WTC11 (cell line): Measurements from ENCODE around the gene CCM2.

Experiments
- CREM ChIP-seq: sonication (generic); formaldehyde crosslinking; IDR thresholded peaks from 2 replicates; pipeline ENCODE4 v1.8.1; 2022; ENCODE audit warnings: mild to moderate bottlenecking, missing genetic modification reagents, moderate library complexity
- ETV6 ChIP-seq: sonication (generic); formaldehyde crosslinking; IDR thresholded peaks from 2 replicates; pipeline ENCODE4 v1.8.1; 2022; ENCODE audit warnings: mild to moderate bottlenecking, missing genetic modification reagents
- IRF2 ChIP-seq: sonication (generic); formaldehyde crosslinking; IDR thresholded peaks from 2 replicates; pipeline ENCODE4 v1.8.0; 2022; ENCODE audit warnings: low read depth, missing genetic modification reagents, borderline replicate concordance
- KAT7 ChIP-seq: sonication (generic); formaldehyde crosslinking; IDR thresholded peaks from 2 replicates; pipeline ENCODE4 v1.8.1; 2023; ENCODE audit warnings: missing genetic modification reagents, mild to moderate bottlenecking, borderline replicate concordance
- RELA ChIP-seq: sonication (generic); formaldehyde crosslinking; IDR thresholded peaks from 2 replicates; pipeline ENCODE4 v1.8.1; 2022; ENCODE audit warnings: missing genetic modification reagents, mild to moderate bottlenecking, borderline replicate concordance
- TP53 ChIP-seq: sonication (generic); formaldehyde crosslinking; IDR thresholded peaks from 2 replicates; pipeline ENCODE4 v1.8.1; 2023; ENCODE audit warnings: mild to moderate bottlenecking, missing genetic modification reagents
- ZBTB21 ChIP-seq: sonication (generic); formaldehyde crosslinking; IDR thresholded peaks from 2 replicates; pipeline ENCODE4 v1.8.1; 2023; ENCODE audit warnings: mild to moderate bottlenecking, missing genetic modification reagents, borderline replicate concordance
- ZNF317 ChIP-seq: sonication (generic); formaldehyde crosslinking; IDR thresholded peaks from 2 replicates; pipeline ENCODE4 v1.8.1; 2023; ENCODE audit warnings: low read depth, mild to moderate bottlenecking, moderate library complexity, missing genetic modification reagents, borderline replicate concordance
- TF ChIP-seq, protein P1 (sequence below): fragments of 200-600 bp; IDR thresholded peaks from 2 replicates; pipeline ENCODE4 v1.8.0; 2022; ENCODE audit warnings: antibody characterized with exemption
- TF ChIP-seq, protein P2 (sequence below): sonication (generic); formaldehyde crosslinking; IDR thresholded peaks from 2 replicates; pipeline ENCODE4 v1.8.1; 2022; ENCODE audit warnings: low read depth, mild to moderate bottlenecking, moderate library complexity, missing genetic modification reagents, borderline replicate concordance
- TF ChIP-seq, protein P3 (sequence below): fragments of 250-450 bp; sonication (Bioruptor Pico); IDR thresholded peaks from 2 replicates; pipeline ENCODE4 v2.1.2; 2022; ENCODE audit warnings: mild to moderate bottlenecking, moderate library complexity
- TF ChIP-seq, protein P4 (sequence below): sonication (generic); formaldehyde crosslinking; conservative IDR thresholded peaks from 2 replicates; pipeline ENCODE4 v1.8.1; 2022; ENCODE audit warnings: mild to moderate bottlenecking, missing genetic modification reagents

DNA sequence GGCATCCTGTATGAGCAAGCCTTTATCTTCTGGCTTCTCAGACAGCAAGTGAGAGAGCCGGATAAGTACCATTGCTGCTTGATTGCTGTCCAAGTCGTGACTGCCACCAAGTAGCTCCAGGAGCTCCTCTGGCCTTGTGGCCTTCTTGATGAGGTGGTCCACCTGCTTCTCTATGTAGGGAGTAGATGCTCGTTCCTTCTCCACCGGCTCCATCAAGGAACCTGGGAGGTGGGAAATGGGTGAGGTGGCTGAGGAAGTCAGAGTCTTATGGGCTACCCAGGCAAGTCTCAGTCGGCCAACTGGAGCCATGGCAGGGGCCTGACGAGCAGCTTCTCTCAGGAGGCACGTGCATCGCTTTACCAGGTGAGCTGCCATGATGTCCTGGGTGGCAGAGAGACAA lies 108.9 kb downstream of the CCM2 start:
- TF ChIP-seq, protein P1, sequence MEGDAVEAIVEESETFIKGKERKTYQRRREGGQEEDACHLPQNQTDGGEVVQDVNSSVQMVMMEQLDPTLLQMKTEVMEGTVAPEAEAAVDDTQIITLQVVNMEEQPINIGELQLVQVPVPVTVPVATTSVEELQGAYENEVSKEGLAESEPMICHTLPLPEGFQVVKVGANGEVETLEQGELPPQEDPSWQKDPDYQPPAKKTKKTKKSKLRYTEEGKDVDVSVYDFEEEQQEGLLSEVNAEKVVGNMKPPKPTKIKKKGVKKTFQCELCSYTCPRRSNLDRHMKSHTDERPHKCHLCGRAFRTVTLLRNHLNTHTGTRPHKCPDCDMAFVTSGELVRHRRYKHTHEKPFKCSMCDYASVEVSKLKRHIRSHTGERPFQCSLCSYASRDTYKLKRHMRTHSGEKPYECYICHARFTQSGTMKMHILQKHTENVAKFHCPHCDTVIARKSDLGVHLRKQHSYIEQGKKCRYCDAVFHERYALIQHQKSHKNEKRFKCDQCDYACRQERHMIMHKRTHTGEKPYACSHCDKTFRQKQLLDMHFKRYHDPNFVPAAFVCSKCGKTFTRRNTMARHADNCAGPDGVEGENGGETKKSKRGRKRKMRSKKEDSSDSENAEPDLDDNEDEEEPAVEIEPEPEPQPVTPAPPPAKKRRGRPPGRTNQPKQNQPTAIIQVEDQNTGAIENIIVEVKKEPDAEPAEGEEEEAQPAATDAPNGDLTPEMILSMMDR = no peak
- TF ChIP-seq, protein P2, sequence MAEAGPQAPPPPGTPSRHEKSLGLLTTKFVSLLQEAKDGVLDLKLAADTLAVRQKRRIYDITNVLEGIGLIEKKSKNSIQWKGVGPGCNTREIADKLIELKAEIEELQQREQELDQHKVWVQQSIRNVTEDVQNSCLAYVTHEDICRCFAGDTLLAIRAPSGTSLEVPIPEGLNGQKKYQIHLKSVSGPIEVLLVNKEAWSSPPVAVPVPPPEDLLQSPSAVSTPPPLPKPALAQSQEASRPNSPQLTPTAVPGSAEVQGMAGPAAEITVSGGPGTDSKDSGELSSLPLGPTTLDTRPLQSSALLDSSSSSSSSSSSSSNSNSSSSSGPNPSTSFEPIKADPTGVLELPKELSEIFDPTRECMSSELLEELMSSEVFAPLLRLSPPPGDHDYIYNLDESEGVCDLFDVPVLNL (CRISPR knock-in tag) = no peak
- TF ChIP-seq ETV6 (CRISPR knock-in tag) = no peak
- TF ChIP-seq, protein P3, sequence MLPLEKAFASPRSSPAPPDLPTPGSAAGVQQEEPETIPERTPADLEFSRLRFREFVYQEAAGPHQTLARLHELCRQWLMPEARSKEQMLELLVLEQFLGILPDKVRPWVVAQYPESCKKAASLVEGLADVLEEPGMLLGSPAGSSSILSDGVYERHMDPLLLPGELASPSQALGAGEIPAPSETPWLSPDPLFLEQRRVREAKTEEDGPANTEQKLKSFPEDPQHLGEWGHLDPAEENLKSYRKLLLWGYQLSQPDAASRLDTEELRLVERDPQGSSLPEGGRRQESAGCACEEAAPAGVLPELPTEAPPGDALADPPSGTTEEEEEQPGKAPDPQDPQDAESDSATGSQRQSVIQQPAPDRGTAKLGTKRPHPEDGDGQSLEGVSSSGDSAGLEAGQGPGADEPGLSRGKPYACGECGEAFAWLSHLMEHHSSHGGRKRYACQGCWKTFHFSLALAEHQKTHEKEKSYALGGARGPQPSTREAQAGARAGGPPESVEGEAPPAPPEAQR (CRISPR knock-in tag) = no peak
- no peak for TF ChIP-seq TP53 (CRISPR knock-in tag)
- no peak for TF ChIP-seq ZNF317 (CRISPR knock-in tag)
- no peak for TF ChIP-seq IRF2
- TF ChIP-seq CREM (CRISPR knock-in tag) = no peak
- no peak for TF ChIP-seq ZBTB21 (CRISPR knock-in tag)
- TF ChIP-seq, protein P4, sequence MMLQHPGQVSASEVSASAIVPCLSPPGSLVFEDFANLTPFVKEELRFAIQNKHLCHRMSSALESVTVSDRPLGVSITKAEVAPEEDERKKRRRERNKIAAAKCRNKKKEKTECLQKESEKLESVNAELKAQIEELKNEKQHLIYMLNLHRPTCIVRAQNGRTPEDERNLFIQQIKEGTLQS (CRISPR knock-in tag) = no peak
- TF ChIP-seq KAT7 = no peak
- no peak for TF ChIP-seq RELA (CRISPR knock-in tag)
